ENCODE results near the gene PDE4D.

PDE4D gene

DNA sequence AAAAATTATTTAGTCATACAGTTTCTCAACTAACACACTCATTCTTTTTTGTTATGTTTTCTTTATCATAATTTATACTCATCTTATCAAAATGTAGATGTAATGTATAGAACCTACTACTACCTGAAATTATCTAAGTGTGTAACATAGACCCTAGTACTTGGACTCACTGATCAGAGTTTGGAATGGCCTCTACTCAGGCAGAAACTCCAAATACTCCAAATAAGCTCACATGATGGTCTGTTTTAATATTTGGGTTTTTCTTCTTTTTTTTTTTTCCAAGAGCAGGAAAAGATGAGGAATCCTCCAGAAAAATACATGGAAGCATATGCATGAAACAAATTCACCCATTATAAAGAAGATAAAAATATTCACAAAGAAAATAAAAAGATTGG is 126.3 kb downstream of the PDE4D start:
- Histone ChIP-seq H3K4ac (ENCODE audit: low read length) (no peak overlapping the region), H2AK5ac (ENCODE audit: low read depth, low read length) (no peak overlapping the region), H3K9ac (ENCODE audit: low read depth, low read length, poor library complexity) (no peak overlapping the region), H3K4me1 (ENCODE audit: control insufficient read depth in 2 of 2, insufficient read depth in 1 of 2, low read depth in 1 of 2, low read length in 2 of 2) (peaks cover 4% of the 10 kb centered on the region in 2 donors), H3K14ac (ENCODE audit: low read length) (no peak overlapping the region), H2BK120ac (ENCODE audit: low read depth, low read length) (no peak overlapping the region), H3K27ac (replicated peaks; ENCODE audit: low read length) (no peak overlapping the region), H2BK15ac (ENCODE audit: low read length) (no peak overlapping the region), H2AFZ (ENCODE audit: low read length) (no peak overlapping the region), H4K8ac (ENCODE audit: low read depth, low read length) (no peak overlapping the region), H3K27me3 (ENCODE audit: control insufficient read depth in 3 of 3, insufficient read depth in 3 of 3, low read depth in 1 of 3, low read length in 3 of 3) (peaks cover 0 to 61% (median 16%) of the 10 kb centered on the region in 3 experiments), H3K4me2 (ENCODE audit: insufficient read depth, low read length, poor library complexity, severe bottlenecking) (no peak overlapping the region), H4K91ac (ENCODE audit: low read depth, low read length, poor library complexity) (no peak overlapping the region), H3K23ac (ENCODE audit: low read depth, low read length, poor library complexity) (no peak overlapping the region), H2BK5ac (ENCODE audit: low read length) (no peak overlapping the region), H2BK12ac (ENCODE audit: low read length) (no peak overlapping the region), H3K18ac (ENCODE audit: low read length) (no peak overlapping the region), H3K4me3 (ENCODE audit: low read length in 2 of 2) (no peak overlapping the region), H3K9me3 (replicated peaks in 1 of 2; ENCODE audit: control insufficient read depth in 2 of 2, insufficient read depth in 1 of 2, low read depth in 1 of 2, low read length in 2 of 2) (no peaks in the 10 kb centered on the region), H3K79me1 (ENCODE audit: low read depth, low read length) (no peaks in the 10 kb centered on the region), H3K36me3 (replicated peaks in 1 of 2; ENCODE audit: control insufficient read depth in 2 of 2, insufficient read depth in 2 of 2, low read length in 2 of 2) (no peaks in the 10 kb centered on the region)
- DNase-seq (ENCODE audit: low spot score) = no peak

DNA sequence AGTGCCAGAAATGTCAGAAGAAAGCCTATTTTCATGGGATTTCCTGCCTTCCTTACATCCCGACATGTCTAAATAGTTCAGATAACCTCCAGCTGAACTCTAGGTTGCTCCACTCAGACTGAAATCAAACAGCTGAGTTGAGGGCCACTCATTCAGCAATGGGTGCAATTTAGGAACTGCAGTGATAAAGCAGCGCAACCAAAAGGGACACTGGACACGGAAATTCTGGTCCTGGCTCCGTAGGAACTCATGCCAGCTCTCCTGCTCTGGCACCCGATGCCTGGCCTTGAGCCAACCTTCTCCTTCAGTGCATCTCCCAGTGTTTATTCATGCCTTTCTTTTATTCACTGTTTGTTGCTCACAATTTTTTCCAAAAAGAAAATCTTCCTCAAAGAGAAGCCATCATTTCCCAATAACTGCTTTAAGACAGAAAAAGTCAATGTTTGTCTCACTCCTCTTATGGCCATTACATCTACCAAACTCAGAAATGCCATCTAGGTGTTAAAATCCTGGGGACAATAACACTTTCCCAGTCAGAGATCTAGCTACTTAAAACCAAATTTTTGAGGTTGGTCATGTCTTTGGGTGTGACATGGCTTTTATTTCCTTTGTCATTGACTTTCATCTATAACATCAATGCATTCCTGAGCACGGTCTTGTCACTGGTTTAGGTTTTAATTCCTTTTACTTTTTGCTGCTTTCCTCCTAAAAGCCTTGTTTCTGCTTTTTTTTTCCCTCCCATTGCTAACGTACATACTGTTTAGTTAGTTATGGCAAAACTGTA is 126.9 kb downstream of the PDE4D start:
- H3K4me3 ChIP-seq (ENCODE audit: low read length in 2 of 2) = no peak overlapping the region
- no peak overlapping the region for H2AFZ ChIP-seq (ENCODE audit: low read length)
- H3K27ac ChIP-seq (replicated peaks; ENCODE audit: low read length) = no peak overlapping the region
- H3K27me3 ChIP-seq (ENCODE audit: control insufficient read depth in 3 of 3, insufficient read depth in 3 of 3, low read depth in 1 of 3, low read length in 3 of 3) = peaks cover 0 to 59% (median 16%) of the 10 kb centered on the region in 3 experiments
- no peak for DNase-seq (ENCODE audit: low spot score)
- H3K9me3 ChIP-seq (replicated peaks in 1 of 2; ENCODE audit: control insufficient read depth in 2 of 2, insufficient read depth in 1 of 2, low read depth in 1 of 2, low read length in 2 of 2) = no peaks in the 10 kb centered on the region
- no peak overlapping the region for H3K9ac ChIP-seq (ENCODE audit: low read depth, low read length, poor library complexity)
- no peaks in the 10 kb centered on the region for H3K79me1 ChIP-seq (ENCODE audit: low read depth, low read length)
- H3K36me3 ChIP-seq (replicated peaks in 1 of 2; ENCODE audit: control insufficient read depth in 2 of 2, insufficient read depth in 2 of 2, low read length in 2 of 2) = no peaks in the 10 kb centered on the region
- WGBS, 2 donors (ENCODE audit: extremely low coverage in 2 of 2, insufficient read length in 2 of 2, insufficient replicate concordance in 1 of 2) = no CpG with 5 or more reads among the region's 7 CpGs
- H4K91ac ChIP-seq (ENCODE audit: low read depth, low read length, poor library complexity) = no peak overlapping the region
- no peak overlapping the region for H2AK5ac ChIP-seq (ENCODE audit: low read depth, low read length)
- peaks cover 4% of the 10 kb centered on the region in 2 donors for H3K4me1 ChIP-seq (ENCODE audit: control insufficient read depth in 2 of 2, insufficient read depth in 1 of 2, low read depth in 1 of 2, low read length in 2 of 2)
- H3K23ac ChIP-seq (ENCODE audit: low read depth, low read length, poor library complexity) = no peak overlapping the region
- H4K8ac ChIP-seq (ENCODE audit: low read depth, low read length) = no peak overlapping the region
- H3K18ac ChIP-seq (ENCODE audit: low read length) = no peak overlapping the region
- H3K4ac ChIP-seq (ENCODE audit: low read length) = no peak overlapping the region
- no peak overlapping the region for H3K4me2 ChIP-seq (ENCODE audit: insufficient read depth, low read length, poor library complexity, severe bottlenecking)
- H2BK15ac ChIP-seq (ENCODE audit: low read length) = no peak overlapping the region
- no peak overlapping the region for H2BK12ac ChIP-seq (ENCODE audit: low read length)
- H2BK5ac ChIP-seq (ENCODE audit: low read length) = no peak overlapping the region
- H3K14ac ChIP-seq (ENCODE audit: low read length) = no peak overlapping the region
- no peak overlapping the region for H2BK120ac ChIP-seq (ENCODE audit: low read depth, low read length)

DNA sequence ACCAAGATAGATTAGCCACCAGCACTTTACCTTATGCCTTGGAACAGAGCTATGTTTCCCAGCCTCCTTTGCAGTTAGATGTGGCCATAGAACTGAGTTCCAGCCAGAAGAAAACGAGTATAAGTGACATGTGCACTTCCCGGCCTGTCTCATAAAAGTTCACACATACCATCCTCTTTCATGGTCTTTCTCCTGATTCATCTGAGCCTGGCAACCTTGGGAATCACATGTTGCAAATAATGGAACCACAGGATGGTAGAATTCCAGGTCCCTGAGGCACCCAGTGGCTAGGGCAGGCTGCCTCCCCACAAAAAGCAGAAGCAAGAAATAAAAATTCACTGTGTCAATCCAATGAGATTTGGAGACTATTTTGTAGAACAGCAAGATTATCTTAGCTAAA is 128.1 kb downstream of the PDE4D start:
- Histone ChIP-seq H3K9ac (ENCODE audit: low read depth, low read length, poor library complexity) (no peak overlapping the region), H3K4me3 (ENCODE audit: low read length in 2 of 2) (no peak overlapping the region), H3K14ac (ENCODE audit: low read length) (no peak overlapping the region), H2BK15ac (ENCODE audit: low read length) (no peak overlapping the region), H3K23ac (ENCODE audit: low read depth, low read length, poor library complexity) (no peak overlapping the region), H2BK5ac (ENCODE audit: low read length) (no peak overlapping the region), H3K79me1 (ENCODE audit: low read depth, low read length) (no peaks in the 10 kb centered on the region), H3K4ac (ENCODE audit: low read length) (no peak overlapping the region), H2BK120ac (ENCODE audit: low read depth, low read length) (no peak overlapping the region), H2AFZ (ENCODE audit: low read length) (no peak overlapping the region), H3K4me2 (ENCODE audit: insufficient read depth, low read length, poor library complexity, severe bottlenecking) (no peak overlapping the region), H3K9me3 (replicated peaks in 1 of 2; ENCODE audit: control insufficient read depth in 2 of 2, insufficient read depth in 1 of 2, low read depth in 1 of 2, low read length in 2 of 2) (no peaks in the 10 kb centered on the region), H3K27ac (replicated peaks; ENCODE audit: low read length) (no peak overlapping the region), H2BK12ac (ENCODE audit: low read length) (no peak overlapping the region), H2AK5ac (ENCODE audit: low read depth, low read length) (no peak overlapping the region), H3K27me3 (ENCODE audit: control insufficient read depth in 3 of 3, insufficient read depth in 3 of 3, low read depth in 1 of 3, low read length in 3 of 3) (peaks cover 0 to 59% (median 16%) of the 10 kb centered on the region in 3 experiments), H3K18ac (ENCODE audit: low read length) (no peak overlapping the region), H3K36me3 (replicated peaks in 1 of 2; ENCODE audit: control insufficient read depth in 2 of 2, insufficient read depth in 2 of 2, low read length in 2 of 2) (no peaks in the 10 kb centered on the region), H4K8ac (ENCODE audit: low read depth, low read length) (no peak overlapping the region), H3K4me1 (ENCODE audit: control insufficient read depth in 2 of 2, insufficient read depth in 1 of 2, low read depth in 1 of 2, low read length in 2 of 2) (peaks cover 4% of the 10 kb centered on the region in 2 donors), H4K91ac (ENCODE audit: low read depth, low read length, poor library complexity) (no peak overlapping the region)
- no peak for DNase-seq (ENCODE audit: low spot score)
- WGBS, 2 donors (ENCODE audit: extremely low coverage in 2 of 2, insufficient read length in 2 of 2, insufficient replicate concordance in 1 of 2) = no CpG with 5 or more reads among the region's 2 CpGs

DNA sequence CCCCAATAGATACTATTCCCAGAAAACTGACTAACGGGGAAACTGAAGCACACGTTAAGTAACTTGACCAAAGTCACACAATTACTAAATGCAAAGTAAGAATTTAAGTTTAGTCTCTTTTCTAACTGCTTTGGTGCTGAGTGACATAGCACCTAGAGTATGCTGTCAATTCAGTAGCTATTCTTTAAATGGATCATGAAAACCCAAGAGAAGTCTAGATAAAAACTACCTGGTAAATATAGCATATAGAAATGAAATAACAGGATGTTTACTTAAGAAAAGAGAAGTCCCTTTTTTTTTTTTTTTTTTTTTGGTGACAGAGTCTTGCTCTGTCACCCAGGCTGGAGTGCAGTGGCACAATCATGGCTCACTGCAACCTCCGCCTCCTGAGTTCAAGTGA is 129.2 kb downstream of the PDE4D start:
- Histone ChIP-seq H2BK15ac (ENCODE audit: low read length) (no peak overlapping the region), H3K9ac (ENCODE audit: low read depth, low read length, poor library complexity) (no peak overlapping the region), H4K91ac (ENCODE audit: low read depth, low read length, poor library complexity) (no peak overlapping the region), H3K27ac (replicated peaks; ENCODE audit: low read length) (no peak overlapping the region), H4K8ac (ENCODE audit: low read depth, low read length) (no peak overlapping the region), H3K27me3 (ENCODE audit: control insufficient read depth in 3 of 3, insufficient read depth in 3 of 3, low read depth in 1 of 3, low read length in 3 of 3) (peaks cover 0 to 49% (median 16%) of the 10 kb centered on the region in 3 experiments), H2BK12ac (ENCODE audit: low read length) (no peak overlapping the region), H3K4me1 (ENCODE audit: control insufficient read depth in 2 of 2, insufficient read depth in 1 of 2, low read depth in 1 of 2, low read length in 2 of 2) (peaks cover 4% of the 10 kb centered on the region in 2 donors), H2AFZ (ENCODE audit: low read length) (no peak overlapping the region), H3K14ac (ENCODE audit: low read length) (no peak overlapping the region), H3K36me3 (replicated peaks in 1 of 2; ENCODE audit: control insufficient read depth in 2 of 2, insufficient read depth in 2 of 2, low read length in 2 of 2) (no peaks in the 10 kb centered on the region), H2BK120ac (ENCODE audit: low read depth, low read length) (no peak overlapping the region), H3K9me3 (replicated peaks in 1 of 2; ENCODE audit: control insufficient read depth in 2 of 2, insufficient read depth in 1 of 2, low read depth in 1 of 2, low read length in 2 of 2) (no peaks in the 10 kb centered on the region), H2AK5ac (ENCODE audit: low read depth, low read length) (no peak overlapping the region), H3K4me2 (ENCODE audit: insufficient read depth, low read length, poor library complexity, severe bottlenecking) (no peak overlapping the region), H3K23ac (ENCODE audit: low read depth, low read length, poor library complexity) (no peak overlapping the region), H3K18ac (ENCODE audit: low read length) (no peak overlapping the region), H2BK5ac (ENCODE audit: low read length) (no peak overlapping the region), H3K79me1 (ENCODE audit: low read depth, low read length) (no peaks in the 10 kb centered on the region), H3K4me3 (ENCODE audit: low read length in 2 of 2) (no peak overlapping the region), H3K4ac (ENCODE audit: low read length) (no peak overlapping the region)
- DNase-seq (ENCODE audit: low spot score) = no peak
- WGBS, 2 donors (ENCODE audit: extremely low coverage in 2 of 2, insufficient read length in 2 of 2, insufficient replicate concordance in 1 of 2) = no CpG with 5 or more reads among the region's 3 CpGs
